Left ventricle myocardium superior (tissue), 1 donor: Measurements from ENCODE around the gene DPYSL3. TPM values are rescaled to one million over a fixed set of nuclear protein-coding genes. Genes with fewer than 3 reads are reported as not detected.

Source experiments
- ATAC-seq: fragments of 200-7000 bp; cut with Tn5 transposase; one replicate; pipeline ENCODE4 v1.9.1; 2020; ENCODE audit warnings: mild to moderate bottlenecking, moderate library complexity
- DNase-seq: peaks from one replicate; pipeline ENCODE4 v3.0.0-alpha.2; 2020
- intact Hi-C: fragments of 100-400 bp; cut with micrococcal nuclease; formaldehyde crosslinking; loops from one replicate; pipeline ENCODE4 v1.11.0; 2022
- total RNA-seq: library from RNA; stranded (reverse); fragmentation: NEBNext Ultra II Directional; extraction: Animal tissue kit (Norgen Biotek cat#: 25700); gene quantifications from one replicate; pipeline ENCODE4 v1.2.1, GENCODE V29; 2021
- donor health status: DM: no; HTN: yes; CAD: no; lungs with severe emphysema.

DPYSL3 gene
- total RNA-seq, 1 donor from 2014 or later = 19.5 TPM

DNA sequence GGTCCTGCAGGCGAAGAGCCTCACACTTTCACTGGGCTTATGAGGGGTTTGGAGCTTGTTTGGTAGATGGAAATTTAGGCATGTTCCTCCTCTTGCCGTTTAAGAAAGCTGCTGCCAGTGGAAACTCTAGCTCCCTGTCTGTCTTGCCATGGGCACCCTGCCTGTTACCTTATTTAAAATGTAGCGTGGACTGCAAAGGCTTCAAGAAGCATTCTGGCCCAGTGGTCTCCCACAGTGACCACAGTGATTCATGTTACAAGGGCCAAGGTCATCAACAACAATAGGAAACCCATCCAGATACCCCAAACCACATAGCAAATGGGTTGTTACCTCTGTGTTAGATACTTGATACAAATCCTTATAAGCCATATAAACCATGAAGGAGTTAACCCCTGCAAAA is 96.6 kb downstream of the DPYSL3 start:
- intact Hi-C loops = no loop called here
- DNase-seq (no peak), ATAC-seq (no peak)

DNA sequence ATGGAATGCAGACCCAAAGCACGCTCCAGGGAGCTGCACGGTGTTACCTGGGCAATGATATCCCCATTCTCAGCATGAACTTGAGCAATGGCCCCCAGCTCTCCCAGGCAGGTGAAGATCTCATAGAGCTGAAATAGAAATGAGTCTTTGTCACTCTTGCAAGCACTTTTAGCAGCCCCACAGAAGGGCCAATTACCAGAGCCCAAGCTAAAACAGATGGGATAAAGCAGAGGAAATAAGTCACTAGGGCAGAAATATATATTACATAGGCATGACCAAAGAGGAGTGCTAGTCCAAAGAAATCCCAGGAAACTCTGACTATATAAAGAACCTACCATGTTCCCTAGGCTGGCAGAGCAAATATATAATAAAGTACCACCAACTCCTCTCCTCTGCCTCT is 97.3 kb downstream of the DPYSL3 start:
- ATAC-seq (no peak), DNase-seq (no peak)
- intact Hi-C loops = no loop called here

DNA sequence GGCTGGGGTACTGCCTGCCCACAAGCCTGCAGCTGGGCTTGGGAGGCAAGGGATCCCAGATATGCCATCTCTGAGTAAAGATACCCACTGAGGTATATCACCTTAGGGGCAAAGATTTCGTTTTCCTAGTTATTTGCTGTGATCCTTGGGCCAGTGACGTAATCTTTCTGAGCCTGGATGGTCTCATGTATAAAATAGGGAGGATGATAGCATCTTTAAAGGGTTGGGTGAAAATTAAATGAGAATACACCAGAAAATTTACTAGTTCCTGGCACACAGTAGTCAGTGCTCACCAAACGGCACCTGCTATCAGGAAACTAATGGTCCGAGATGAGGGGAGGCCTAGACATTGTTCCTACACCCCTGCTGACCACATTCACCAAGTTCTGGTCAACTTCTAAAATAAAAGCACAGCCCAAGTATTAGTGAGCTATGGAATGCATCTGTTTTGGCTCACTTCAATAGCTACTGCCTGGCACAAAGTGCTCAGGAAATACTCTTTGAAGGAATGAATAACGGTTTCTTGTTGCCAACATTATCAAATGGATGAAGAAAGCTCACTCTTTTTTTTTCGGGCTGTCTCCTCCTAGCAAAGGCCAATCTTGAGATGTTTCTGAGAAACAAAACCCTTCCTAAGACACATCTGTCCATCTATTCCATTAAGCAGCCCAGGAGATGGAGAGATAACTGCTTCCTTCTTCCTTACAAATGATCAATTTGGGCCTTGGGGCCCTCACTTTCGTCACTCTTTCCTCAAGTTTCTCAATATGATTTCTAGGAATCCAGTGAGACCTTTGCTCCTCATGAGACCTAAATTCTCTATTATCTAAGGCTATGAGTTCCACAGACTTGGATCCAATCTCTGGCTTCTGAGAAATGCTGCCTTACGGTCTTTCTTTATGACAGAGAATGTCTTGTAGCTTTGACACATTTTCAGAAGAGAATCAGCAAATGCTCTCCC is 98.2 kb downstream of the DPYSL3 start:
- intact Hi-C loops = no loop called here
- DNase-seq (no peak), ATAC-seq (peak; percentile 30)

DNA sequence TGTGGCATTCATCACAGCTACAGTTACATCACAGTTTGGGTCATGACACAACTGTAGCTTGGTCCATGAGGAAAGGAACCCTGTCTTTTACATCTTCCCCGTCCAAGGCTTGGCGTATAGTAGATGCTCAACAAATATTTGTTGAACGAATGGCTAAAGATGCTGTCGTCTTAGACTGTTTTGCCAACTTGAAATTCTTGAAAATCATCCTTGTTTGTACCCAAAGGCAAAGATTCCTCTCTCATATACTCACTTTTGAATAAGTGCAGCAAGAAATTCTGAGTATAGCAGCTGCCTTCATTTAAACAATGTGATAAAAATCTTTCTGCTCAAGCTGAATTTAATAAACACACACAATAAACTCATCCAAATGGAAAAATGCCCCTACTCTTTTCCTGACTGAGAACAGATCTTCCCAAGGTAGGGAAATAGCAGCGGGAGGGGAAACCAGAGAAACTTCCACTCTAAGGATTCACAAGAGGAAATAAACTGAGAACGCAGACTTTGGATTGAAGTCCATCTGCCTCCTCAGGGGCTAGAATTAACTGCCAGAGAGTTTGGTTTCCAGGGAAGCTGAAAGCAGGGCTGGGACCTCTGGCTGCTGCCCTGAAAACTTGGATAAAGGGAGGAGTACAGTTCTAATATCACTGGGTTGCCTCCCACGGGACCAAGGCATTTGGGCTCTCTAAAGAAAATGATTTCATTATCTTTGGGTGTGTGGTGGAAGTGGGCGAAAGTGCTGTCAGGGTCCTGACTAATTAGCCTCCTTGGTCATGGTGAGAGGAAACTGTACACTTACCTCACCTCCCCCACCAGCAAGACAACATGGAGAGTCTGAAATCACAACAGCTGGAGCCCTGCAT is 99.1 kb downstream of the DPYSL3 start:
- DNase-seq (peak; percentile 54), ATAC-seq (peak; percentile 83)
- intact Hi-C loops = no loop called here

DNA sequence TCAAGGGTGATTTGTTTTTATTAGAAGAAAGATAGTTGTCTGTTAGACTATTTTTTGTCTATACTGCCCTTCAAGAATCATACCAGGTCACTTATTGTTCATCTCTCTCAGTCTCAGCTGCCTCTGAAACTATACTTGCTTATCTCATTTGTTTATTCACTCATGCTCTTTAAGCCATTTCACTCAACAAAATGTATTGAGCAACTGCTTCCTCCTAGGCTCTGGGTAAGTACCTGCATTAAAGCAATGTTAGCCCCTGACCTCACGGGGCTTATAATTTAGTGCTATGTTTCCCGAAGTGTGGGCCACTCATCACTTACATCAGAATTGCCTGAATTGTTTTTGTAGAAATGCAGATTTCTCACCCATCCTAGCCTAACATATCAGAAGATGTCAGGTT is 100.9 kb downstream of the DPYSL3 start:
- DNase-seq = no peak
- no peak for ATAC-seq
- intact Hi-C loops = no loop called here

DNA sequence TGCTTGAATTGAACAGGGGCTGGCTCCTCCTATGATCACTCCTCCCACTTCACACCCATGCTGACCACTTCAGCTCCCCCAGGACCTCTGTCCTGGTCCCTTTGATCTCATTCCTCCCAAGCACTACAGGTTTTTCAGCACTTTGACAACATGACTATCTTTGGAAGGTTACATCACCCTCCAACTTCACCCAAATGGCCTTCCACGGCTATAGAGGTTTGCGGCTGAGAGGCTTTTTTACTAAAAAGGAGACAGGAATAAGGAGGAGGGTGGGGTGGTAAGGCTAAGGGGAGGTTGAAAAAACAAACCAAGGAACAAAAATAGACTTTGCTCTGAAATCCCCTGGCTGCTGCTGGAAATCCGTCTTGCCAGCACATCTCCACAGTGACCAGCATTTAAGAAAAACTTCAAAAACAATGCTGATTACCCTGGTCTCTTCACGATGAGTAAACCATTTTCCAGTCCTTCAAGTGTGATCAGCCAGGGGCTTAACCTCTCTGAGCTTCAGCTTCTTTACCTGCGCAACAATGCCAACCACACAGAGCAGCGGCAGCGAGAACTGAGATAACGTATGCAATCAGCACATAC is 102.7 kb downstream of the DPYSL3 start:
- intact Hi-C loops = no loop called here
- ATAC-seq (no peak), DNase-seq (no peak)

DNA sequence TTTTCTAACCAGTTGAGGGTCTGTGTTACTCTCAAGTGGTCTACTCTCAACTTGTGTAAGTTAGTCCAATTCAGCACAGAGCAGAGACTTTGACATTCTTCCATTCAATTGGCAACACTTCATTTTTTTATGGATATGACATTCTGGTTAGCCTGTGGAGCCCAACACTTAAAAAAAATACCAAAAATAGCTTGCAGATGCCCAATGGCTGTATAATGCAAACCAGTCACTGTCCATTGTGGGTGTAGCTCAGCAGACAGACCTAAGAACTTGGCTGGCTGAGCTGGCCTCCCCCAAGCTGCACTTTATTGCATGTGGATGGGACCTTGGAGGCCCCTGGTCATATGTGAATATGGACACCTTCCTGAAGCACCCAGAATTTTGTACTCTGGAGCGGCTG is 103.2 kb downstream of the DPYSL3 start:
- intact Hi-C loops = no loop called here
- DNase-seq (no peak), ATAC-seq (no peak)

DNA sequence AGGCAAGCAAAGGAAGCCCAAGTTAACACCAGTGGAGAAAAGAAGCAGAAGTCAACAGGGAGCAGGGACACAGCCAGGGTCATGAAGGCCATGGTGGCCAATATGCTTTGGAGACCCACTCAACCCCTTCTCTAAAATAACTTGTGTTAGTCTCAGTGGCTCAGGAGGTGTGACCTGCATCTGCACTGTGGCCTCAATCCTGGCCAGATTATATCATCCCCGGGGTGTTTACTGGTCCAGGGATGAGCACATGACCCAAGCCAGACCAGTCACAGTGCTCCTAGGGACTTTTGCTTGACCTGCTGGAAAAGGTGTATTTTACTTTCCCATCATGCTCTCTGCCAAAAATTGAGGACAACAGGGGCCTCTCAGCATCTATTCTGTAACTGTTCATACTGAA is 105.2 kb downstream of the DPYSL3 start:
- DNase-seq = no peak
- ATAC-seq = no peak
- intact Hi-C loops = no loop called here

DNA sequence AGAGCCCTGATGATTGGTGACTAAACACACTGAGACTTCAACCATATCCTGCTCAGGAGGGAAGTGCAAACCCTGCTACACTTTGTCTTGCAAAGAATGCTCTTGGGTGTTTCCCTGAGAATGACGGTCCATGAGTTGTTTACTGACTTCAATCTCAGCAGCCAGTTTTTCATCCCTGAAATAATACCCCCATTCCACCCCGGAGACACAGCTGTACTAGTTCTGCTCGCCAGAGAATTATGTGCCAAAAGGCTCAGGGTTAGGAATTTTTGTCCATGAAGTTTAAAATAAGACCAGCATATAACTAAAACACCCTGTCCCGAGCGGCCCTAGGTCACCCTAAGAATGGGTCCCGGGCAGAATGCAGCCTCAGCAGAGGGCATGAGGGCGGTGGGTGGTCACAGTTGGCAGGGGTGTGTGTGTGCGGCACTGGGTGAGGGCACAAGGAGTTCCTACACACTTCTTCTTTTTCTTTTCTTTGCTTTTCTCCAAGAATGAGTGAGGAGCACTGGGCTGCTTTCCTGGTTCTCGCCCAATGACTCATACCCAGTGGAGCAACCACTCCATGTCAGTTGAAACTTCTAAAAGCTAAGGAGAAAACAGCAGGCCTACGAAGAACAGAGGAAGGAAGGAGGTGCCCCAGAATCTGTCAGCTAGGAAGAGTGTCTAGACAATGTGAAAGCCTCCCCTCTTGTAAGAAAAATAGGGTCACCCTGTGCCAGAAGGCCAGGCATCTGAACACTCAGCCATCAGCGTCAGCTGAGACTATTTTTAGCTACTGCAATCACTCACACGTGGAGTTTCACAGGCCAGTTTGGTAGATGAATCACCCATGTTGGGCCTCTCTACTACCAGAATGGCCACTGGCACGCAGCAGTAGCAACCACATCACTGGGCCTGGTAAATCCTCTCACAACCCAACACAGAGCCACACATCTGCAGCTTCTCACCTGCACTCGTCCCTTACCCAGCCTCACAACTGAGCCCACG is 105.9 kb downstream of the DPYSL3 start:
- intact Hi-C loops = no loop called here
- ATAC-seq = peak; percentile 91
- peak; percentile 40 for DNase-seq

DNA sequence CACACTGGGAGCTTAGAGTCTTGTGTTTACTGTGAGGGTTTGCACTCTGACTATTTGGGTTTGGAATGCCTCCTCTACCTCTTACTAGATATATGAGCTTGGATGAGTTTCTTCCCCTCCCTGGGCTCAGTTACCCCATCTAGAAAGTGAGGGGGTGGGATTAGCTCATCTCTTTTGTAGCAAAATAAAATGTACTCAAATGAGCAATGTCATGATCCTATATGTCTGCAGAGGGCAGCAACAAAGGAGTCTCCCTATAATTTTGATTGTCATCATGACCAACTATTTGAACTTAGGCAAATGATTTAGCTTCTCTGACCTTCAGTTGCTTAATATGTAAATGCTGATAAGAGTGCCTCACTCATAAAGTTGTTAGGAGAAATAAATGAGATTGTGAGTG is 109.0 kb downstream of the DPYSL3 start:
- no peak for DNase-seq
- intact Hi-C loops = no loop called here
- no peak for ATAC-seq

DNA sequence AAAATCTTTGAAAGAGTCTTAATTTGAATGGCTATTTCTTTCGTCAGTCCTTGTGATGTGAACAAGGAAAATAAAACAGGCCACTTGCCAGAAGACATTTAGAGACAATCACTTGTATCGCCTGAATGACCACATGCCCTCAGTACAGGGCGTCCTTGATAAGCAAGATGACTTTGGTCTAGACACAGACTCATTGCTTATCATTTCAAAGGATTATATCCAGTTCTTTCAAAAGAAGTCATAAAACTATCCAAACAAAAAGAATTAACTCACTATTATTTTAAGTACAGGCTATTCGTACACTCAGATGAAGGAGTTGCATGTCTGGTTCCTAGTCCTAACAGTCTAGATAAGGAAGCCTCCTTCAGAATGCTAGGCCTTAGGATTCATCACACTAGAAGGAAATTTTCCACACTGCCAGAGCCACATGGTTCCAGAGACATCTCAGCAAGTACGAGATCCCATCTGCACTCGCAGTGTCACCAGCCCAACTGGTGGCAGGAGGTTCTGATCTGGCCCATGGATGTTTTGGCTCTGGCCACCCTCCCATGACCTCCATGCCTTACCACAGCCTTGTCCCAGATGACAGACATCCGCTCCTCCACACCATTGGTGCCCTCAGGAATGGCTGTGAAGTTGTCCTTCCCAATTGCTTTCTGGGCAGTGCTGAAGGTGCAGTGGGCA is 109.6 kb downstream of the DPYSL3 start:
- ATAC-seq (no peak), DNase-seq (no peak)
- intact Hi-C loops = no loop called here

DNA sequence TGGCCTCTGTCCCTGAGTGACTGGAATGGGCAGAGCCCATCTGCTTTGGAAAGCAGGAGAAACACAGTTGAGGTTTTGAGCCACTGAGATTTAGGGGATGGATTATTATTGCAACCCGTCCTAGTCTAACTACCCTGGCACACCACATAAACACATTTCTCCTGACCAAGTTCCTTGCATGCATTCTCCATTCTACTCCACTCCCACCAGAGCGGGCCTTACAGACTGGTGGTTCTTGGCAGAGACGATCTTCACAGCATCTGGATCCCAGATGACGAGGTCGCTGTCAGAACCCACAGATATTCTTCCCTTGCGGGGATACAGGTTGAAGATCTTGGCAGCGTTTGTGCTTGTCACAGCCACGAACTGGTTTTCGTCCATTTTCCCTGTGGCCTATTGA is 111.0 kb downstream of the DPYSL3 start:
- intact Hi-C loops = no loop called here
- DNase-seq = no peak
- no peak for ATAC-seq

DNA sequence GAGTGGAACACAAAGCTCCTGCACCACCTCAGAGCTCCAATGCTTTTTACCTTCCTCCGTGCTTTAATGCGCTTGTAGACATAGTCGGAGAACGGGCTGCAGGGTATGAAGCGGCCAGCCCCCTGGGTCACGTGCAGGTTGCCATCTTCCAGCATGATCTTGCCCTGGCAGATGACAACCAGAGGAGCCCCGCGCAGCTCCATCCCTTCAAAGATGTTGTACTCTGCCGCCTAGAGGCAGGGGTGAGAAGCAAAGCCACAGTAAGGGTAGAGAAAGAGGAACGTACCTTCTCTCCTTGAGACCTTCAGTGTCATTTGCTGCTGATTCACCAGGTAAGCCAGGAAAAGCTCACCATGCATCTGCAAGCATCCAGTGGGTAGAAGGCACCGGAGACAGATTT is 112.3 kb downstream of the DPYSL3 start:
- no peak for DNase-seq
- ATAC-seq = no peak
- intact Hi-C loops = no loop called here

DNA sequence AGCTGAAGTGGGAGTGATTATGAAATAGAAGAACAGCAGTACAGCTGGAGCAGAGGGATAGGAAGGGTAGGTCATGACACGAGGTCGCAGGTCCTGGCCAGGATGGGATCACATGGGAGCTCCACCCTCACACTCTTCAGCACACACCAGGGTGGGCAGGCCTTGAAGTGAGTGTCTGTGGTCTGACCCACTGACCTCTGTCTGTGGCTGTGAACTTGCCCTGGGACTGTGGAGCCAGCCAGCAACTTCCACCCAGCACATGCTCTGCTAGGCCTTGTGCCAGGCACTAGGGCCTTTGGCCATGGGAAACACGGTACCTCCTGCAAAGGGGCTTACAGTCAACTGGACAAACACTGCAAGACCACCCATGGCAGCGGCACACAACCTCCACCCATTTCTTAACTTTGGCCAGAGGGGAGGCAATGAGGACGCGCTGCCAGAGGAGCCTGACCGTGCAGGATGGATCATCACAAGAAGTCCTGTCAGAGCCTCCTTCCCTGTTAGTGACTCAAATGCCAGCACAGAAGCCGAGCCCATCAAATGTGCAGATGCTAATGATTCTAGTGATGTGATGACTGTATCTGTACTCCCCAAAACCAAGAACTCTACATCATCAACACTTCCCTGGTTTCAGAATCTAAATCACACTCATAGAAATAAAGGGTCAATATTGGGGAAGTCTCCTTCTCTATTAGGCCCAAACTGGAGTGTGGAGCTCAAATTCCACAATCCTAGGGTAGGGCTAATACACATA is 113.6 kb downstream of the DPYSL3 start:
- peak; percentile 66 for DNase-seq
- intact Hi-C loops = no loop called here
- peak; percentile 86 for ATAC-seq

DNA sequence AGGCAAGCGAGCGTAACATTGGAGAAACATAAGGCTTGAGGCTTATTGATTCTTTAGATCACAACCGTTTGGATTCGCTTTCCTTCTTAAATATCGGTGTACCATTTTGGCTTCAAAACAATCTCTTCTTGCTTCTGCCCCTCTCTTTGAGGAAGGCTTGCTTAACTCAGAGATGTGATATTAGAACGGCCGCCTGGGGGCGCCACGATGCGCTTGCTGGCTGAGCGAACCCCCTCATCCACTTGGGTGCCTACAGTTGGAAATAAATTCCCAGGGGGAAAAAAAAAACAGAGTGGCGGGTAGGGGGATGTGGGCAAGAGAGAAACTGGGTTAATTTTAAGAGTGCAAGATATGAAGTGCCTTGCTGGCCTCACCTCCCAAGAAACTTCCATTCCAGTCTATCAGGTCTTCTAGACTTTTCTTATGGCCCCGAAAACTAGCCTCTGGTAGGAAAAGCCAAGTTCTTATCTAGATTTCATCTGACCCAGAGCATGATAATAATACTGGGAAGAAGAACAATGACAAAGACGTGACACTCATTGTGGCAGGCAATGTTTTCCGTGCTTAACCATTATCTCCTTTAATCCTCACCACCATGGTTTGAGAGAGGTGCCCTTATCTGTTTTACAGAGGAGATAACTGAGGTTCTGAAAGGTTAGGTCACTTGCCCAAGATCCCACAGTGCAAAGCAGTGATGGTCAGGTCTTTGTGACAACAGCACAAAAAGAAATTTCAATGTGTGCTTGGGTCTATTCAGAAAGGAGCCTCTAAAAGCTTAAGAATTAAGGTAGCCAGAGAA is 115.8 kb downstream of the DPYSL3 start:
- DNase-seq (no peak), ATAC-seq (no peak)
- intact Hi-C loops = no loop called here

DNA sequence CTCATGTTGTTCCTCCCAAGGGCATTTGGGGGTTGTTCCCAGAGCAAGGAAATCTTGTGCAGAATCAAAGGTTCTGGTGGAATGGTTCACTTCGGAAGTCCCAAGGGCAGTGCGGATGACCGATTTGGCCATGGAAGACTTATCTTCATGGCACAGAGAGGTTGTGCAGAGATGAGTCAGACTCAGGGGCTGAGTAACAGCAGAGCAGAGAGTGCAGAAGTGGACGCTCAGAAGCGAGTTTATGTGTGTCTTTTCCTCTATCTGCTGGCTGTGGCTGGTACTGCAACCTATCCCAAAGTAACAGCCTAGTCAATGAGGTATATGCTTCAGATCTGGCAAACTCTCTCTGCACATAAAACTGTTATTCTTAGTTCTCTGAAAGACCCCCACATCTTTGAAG is 118.1 kb downstream of the DPYSL3 start:
- DNase-seq = no peak

More for the DNA sequence above, 118.1 kb downstream of the DPYSL3 start:
- peak; percentile 81 for ATAC-seq
- intact Hi-C loops = no loop called here
